Tibial nerve (tissue), 4 donors: Measurements from ENCODE around the gene ZNF385D. TPM values are rescaled to one million over a fixed set of nuclear protein-coding genes. Genes with fewer than 3 reads are reported as not detected.

Experiments used
- DNase-seq, 2 donors: peaks; one replicate each; pipeline ENCODE4 v3.0.0-alpha.2; 2019; ENCODE audit warnings: low spot score in 2 of 2
- H3K27ac ChIP-seq, 4 donors: fragments of 200-600 bp; sonication (generic) in 3 of 4; one replicate each; pipeline ENCODE4 v1.5.1; 2017 to 2019; ENCODE audit warnings: mild to moderate bottlenecking in 1 of 4
- H3K27me3 ChIP-seq, 2 donors: fragments of 200-600 bp; sonication (generic) in 1 of 2; one replicate each; pipeline versions ENCODE4 v1.5.1 to v1.6.0; 2017 to 2019
- H3K36me3 ChIP-seq, 3 donors: fragments of 200-600 bp; sonication (generic); one replicate each; pipeline ENCODE4 v1.5.1; 2018 to 2019
- H3K4me1 ChIP-seq, 4 donors: fragments of 200-600 bp; sonication (generic) in 3 of 4; one replicate each; pipeline ENCODE4 v1.5.1; 2017 to 2019
- H3K4me3 ChIP-seq, 4 donors: fragments of 200-600 bp; sonication (generic) in 3 of 4; one replicate each; pipeline ENCODE4 v1.5.1; 2017 to 2019; ENCODE audit warnings: mild to moderate bottlenecking in 1 of 4, moderate library complexity in 1 of 4
- H3K9me3 ChIP-seq, 4 donors: fragments of 200-600 bp; sonication (generic) in 3 of 4; one replicate each; pipeline ENCODE4 v1.5.1; 2017 to 2019
- EP300 ChIP-seq, 2 donors: sonication (generic); formaldehyde crosslinking; IDR thresholded peaks; one replicate each; pipeline ENCODE4 v1.6.1; 2017; ENCODE audit warnings: antibody characterized with exemption in 2 of 2, mild to moderate bottlenecking in 1 of 2
- POLR2A ChIP-seq, 2 donors: fragments of 450-650 bp; IDR thresholded peaks; one replicate each; pipeline ENCODE4 v1.6.1; 2017; ENCODE audit warnings: antibody characterized with exemption in 2 of 2, mild to moderate bottlenecking in 2 of 2, moderate library complexity in 2 of 2
- WGBS, 2 donors: methylation state at CpG; one replicate each; pipeline ENCODE4 v1.1.5; 2018; 5-methylcytosine and 5-hydroxymethylcytosine counted together
- total RNA-seq, 4 donors: library from RNA; depleted of rRNA; stranded (reverse); fragments of >200 nt; gene quantifications; one replicate each; pipeline ENCODE4 v1.1.0, GENCODE V29; 2016
- TF ChIP-seq, protein P1 (sequence below), 5 experiments: fragments of 200-600 bp in 3 of 5; fragments of 450-650 bp in 2 of 5; sonication (generic) in 3 of 5; IDR thresholded peaks; one replicate each; pipeline ENCODE4 v1.5.1; 2016 to 2019; ENCODE audit warnings: antibody characterized with exemption in 5 of 5, mild to moderate bottlenecking in 3 of 5, moderate library complexity in 2 of 5

Gene ZNF385D
- total RNA-seq, 4 donors from 2014 or later: 2.7 to 9.0 (median 4.4) TPM

DNA sequence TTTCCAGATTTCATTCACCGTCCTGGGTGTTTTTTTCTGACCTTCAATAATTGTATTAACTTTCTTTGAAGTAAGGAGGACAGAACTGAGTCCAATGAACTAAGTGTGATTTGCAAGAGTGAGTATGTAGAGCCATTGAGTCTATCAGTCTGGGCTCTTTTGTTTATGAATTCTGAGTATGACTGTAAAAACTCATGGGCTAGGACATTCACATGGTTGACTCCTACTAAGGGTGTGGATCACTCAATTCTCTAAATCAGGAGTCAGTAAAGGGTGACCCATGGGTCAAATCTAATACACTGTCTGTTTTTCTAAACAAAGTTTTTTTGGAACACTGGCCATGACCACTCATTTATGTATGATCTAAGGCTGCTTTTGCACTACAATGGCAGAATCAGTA, 269.0 kb downstream of the ZNF385D start:
- WGBS, 2 donors: 97% methylated on average over 1 of the region's 1 CpG
- H3K4me3 ChIP-seq: no peak overlapping the region
- H3K9me3 ChIP-seq: no peaks in the 10 kb centered on the region
- DNase-seq: no peak
- H3K36me3 ChIP-seq: no peaks in the 10 kb centered on the region
- no peak overlapping the region for H3K27ac ChIP-seq
- H3K4me1 ChIP-seq: peaks cover 0 to 2% (median 0%) of the 10 kb centered on the region in 4 donors
- TF ChIP-seq POLR2A (IDR thresholded peaks at IDR 0.05) (no peak), EP300 (IDR thresholded peaks at IDR 0.05) (no peak)
- TF ChIP-seq, protein P1, sequence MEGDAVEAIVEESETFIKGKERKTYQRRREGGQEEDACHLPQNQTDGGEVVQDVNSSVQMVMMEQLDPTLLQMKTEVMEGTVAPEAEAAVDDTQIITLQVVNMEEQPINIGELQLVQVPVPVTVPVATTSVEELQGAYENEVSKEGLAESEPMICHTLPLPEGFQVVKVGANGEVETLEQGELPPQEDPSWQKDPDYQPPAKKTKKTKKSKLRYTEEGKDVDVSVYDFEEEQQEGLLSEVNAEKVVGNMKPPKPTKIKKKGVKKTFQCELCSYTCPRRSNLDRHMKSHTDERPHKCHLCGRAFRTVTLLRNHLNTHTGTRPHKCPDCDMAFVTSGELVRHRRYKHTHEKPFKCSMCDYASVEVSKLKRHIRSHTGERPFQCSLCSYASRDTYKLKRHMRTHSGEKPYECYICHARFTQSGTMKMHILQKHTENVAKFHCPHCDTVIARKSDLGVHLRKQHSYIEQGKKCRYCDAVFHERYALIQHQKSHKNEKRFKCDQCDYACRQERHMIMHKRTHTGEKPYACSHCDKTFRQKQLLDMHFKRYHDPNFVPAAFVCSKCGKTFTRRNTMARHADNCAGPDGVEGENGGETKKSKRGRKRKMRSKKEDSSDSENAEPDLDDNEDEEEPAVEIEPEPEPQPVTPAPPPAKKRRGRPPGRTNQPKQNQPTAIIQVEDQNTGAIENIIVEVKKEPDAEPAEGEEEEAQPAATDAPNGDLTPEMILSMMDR (IDR thresholded peaks at IDR 0.05): no peak
- H3K27me3 ChIP-seq: no peaks in the 10 kb centered on the region

DNA sequence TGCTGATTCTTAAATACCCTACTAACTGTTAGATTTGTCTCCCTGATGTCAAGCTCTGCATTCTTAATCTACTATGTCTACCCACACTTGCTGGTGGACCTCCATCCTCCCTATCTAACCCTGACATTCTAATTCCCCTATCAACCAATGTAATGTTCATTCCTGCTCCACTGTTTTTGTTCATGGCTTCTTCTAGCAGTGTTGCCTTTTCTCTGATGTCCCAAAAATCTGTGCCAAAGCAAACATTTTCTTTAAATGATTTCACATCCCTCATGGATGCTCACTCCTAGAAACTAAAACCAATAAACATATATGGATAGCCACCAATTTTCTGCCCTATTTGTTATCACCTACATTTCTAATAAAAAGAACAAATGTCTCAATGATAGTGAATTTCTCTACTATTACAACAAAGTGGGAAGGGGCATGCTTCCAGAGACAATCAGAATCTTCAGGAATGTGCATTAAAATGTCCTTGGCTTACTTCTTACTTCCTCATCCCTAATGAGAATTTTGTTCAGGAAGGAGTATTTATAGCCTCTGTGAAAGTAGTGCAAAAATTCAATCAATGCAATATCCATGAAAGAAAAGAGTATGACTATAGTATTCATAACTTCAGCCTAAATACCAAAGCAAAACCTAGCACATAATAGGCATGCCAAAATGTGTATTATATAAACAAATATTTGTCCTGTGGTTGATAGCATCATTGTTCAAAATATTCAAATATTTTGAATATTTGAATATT, 273.3 kb downstream of the ZNF385D start:
- Histone ChIP-seq H3K27me3 (no peaks in the 10 kb centered on the region), H3K27ac (no peak overlapping the region), H3K4me3 (no peak overlapping the region), H3K9me3 (no peaks in the 10 kb centered on the region), H3K36me3 (no peaks in the 10 kb centered on the region), H3K4me1 (peaks cover 0 to 2% (median 0%) of the 10 kb centered on the region in 4 donors)
- no peak for TF ChIP-seq POLR2A (IDR thresholded peaks at IDR 0.05)
- no peak for TF ChIP-seq EP300 (IDR thresholded peaks at IDR 0.05)
- TF ChIP-seq, protein P1 (IDR thresholded peaks at IDR 0.05): no peak
- no peak for DNase-seq

DNA sequence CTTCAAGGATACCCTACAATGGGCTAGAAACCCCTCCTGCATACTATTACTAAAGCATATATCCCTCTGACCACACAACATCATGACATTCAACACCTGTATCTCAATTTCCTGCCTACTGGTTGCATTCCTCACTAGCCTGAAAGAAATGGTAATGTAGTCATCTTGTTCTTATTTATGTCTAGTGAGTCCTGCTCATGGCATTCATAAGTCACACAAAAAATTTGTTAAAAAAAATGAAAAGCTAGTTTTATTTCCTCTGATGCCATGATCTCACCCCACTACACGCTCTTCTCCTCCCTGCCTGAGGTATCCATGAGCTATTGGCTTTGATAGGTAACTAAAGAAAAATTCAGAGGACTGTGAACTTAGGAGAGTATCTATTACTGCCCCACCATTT, 284.5 kb downstream of the ZNF385D start:
- 86 to 96% methylated on average over 1 of the region's 1 CpG for WGBS, 2 donors
- H3K27ac ChIP-seq: no peak overlapping the region

DNA sequence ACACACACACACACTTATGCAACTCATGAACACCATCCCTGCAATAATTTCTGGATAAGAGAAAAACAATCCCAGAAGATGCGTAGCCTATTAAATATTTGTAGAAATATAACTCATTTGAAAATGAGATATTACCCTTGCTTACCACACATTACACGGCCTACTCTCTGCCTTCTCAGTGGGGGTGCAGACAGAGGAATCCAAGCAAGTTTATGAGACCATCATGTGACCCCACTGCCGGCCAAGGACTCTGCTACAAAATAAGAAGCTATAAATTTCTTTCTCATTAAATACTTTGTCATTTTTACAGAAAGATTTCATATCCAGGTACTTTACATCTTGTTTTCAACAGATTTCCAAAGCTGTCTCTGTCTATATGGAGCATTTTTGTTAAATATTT, 286.3 kb downstream of the ZNF385D start:
- no peak for DNase-seq
- Histone ChIP-seq H3K27ac (no peak overlapping the region), H3K9me3 (no peaks in the 10 kb centered on the region), H3K36me3 (no peaks in the 10 kb centered on the region), H3K27me3 (no peaks in the 10 kb centered on the region), H3K4me3 (no peak overlapping the region), H3K4me1 (no peaks in the 10 kb centered on the region)
- 53 to 78% methylated on average over 3 of the region's 3 CpGs for WGBS, 2 donors
- TF ChIP-seq POLR2A (IDR thresholded peaks at IDR 0.05) (no peak), EP300 (IDR thresholded peaks at IDR 0.05) (no peak)
- TF ChIP-seq, protein P1 (IDR thresholded peaks at IDR 0.05): no peak

More for the DNA sequence above, 284.5 kb downstream of the ZNF385D start:
- Histone ChIP-seq H3K4me1 (no peaks in the 10 kb centered on the region), H3K27me3 (no peaks in the 10 kb centered on the region), H3K9me3 (no peaks in the 10 kb centered on the region), H3K36me3 (no peaks in the 10 kb centered on the region), H3K4me3 (no peak overlapping the region)
- DNase-seq: no peak
- no peak for TF ChIP-seq EP300 (IDR thresholded peaks at IDR 0.05)
- TF ChIP-seq, protein P1 (IDR thresholded peaks at IDR 0.05): no peak
- no peak for TF ChIP-seq POLR2A (IDR thresholded peaks at IDR 0.05)

DNA sequence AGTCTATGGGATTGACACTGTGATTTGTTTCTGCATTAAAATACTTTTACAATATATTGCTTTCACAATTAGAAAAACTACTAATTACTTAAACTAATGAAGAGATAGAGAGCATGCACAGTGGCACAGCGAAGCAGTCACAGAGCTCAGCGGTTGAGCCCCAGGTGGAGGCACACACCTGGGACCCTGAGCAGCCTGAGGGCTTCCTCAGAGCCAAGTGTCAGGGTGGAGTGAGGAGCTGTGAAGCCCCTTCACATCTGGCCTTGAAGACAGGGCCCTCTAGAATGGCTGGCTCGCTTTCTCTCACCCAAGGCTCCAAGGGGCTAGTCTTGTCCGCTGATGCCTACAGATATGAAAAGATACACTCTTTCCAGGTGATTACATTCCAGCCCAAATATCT, 287.7 kb downstream of the ZNF385D start:
- Histone ChIP-seq H3K27me3 (no peaks in the 10 kb centered on the region), H3K9me3 (no peaks in the 10 kb centered on the region), H3K4me1 (no peaks in the 10 kb centered on the region), H3K36me3 (no peaks in the 10 kb centered on the region), H3K27ac (no peak overlapping the region), H3K4me3 (no peak overlapping the region)
- WGBS, 2 donors: 86 to 90% methylated on average over 4 of the region's 4 CpGs
- no peak for DNase-seq
- no peak for TF ChIP-seq POLR2A (IDR thresholded peaks at IDR 0.05)
- TF ChIP-seq EP300 (IDR thresholded peaks at IDR 0.05): no peak
- TF ChIP-seq, protein P1 (IDR thresholded peaks at IDR 0.05): no peak
